Stimulated activated CD4-positive, alpha-beta T cell treated with anti-CD3 and anti-CD28 coated beads, Interleukin-4, amount 100 ng/mL, for 1 hour (primary cell): ENCODE data around the gene OMP.

Experiments
- DNase-seq: peaks from one replicate; pipeline ENCODE4 v3.0.0-alpha.2; 2020

OMP gene

GRCh38 chr11:77143405-77144020, 40.9 kb downstream of the OMP start:
- DNase-seq = no peak

- no peak for DNase-seq
Observed at GRCh38 chr11:77144196-77144856, 41.7 kb downstream of the OMP start.

GRCh38 chr11:77144857-77145428, 42.3 kb downstream of the OMP start:
- no peak for DNase-seq

- DNase-seq = no peak
Observed at GRCh38 chr11:77146261-77147035, 43.8 kb downstream of the OMP start.

- DNase-seq = no peak
Observed at GRCh38 chr11:77147036-77147315, 44.3 kb downstream of the OMP start.

- DNase-seq = peak; percentile 30
Observed at GRCh38 chr11:77147668-77148321, 45.2 kb downstream of the OMP start.

- no peak for DNase-seq
Observed at GRCh38 chr11:77148963-77149715, 46.5 kb downstream of the OMP start.

GRCh38 chr11:77149716-77150392, 47.2 kb downstream of the OMP start:
- DNase-seq = no peak

GRCh38 chr11:77150836-77151235, 48.2 kb downstream of the OMP start:
- no peak for DNase-seq

GRCh38 chr11:77151804-77152509, 49.3 kb downstream of the OMP start:
- DNase-seq = no peak

GRCh38 chr11:77152846-77153245, 50.2 kb downstream of the OMP start:
- no peak for DNase-seq
